Measurements from ENCODE around the gene ATM. TPM values are rescaled to one million over a fixed set of nuclear protein-coding genes. Genes with fewer than 3 reads are reported as not detected.

ATM gene
- total and polyA plus RNA-seq, 2 donors (not counting 3 experiments of a cell fraction or from before 2014, with no cell fraction given), result 11.8 to 49.7 TPM

DNA sequence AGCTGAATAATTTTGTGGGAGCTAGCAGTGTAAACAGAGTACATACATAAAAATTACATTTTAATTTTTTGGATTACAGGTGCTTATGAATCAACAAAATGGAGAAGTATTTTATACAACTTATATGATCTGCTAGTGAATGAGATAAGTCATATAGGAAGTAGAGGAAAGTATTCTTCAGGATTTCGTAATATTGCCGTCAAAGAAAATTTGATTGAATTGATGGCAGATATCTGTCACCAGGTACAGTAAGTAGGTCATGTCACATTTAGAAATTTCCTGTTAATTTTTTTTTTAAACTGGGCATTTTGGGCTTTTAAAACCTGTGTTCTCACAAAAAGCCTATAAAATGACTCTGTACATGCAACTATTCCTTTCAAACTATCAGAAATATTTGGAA, 24.0 kb downstream of the ATM start:
- FAIRE-seq, result no peak

More for the DNA sequence above, 24.0 kb downstream of the ATM start:
- ChIA-PET CTCF (no interaction called here), POLR2A (no interaction called here)
- Histone ChIP-seq H2AFZ (ENCODE audit: low read depth, low read length) (no peak overlapping the region), H3K9me3 (replicated peaks; ENCODE audit: control insufficient read depth, insufficient read depth, low read length) (no peaks in the 10 kb centered on the region), H3K9me1 (replicated peaks; ENCODE audit: control insufficient read depth, extremely low read depth, insufficient read depth, low read length) (no peaks in the 10 kb centered on the region), H4K20me1 (replicated peaks; ENCODE audit: control insufficient read depth, extremely low read depth, insufficient read depth, low read length) (no peaks in the 10 kb centered on the region), H3K4me3 (replicated peaks in 1 of 3; ENCODE audit: insufficient read depth in 1 of 3, low read depth in 1 of 3, low read length in 3 of 3) (no peak overlapping the region), H3K27ac (ENCODE audit: insufficient read depth, low read depth, low read length) (no peak overlapping the region), H3K27me3 (ENCODE audit: control insufficient read depth in 2 of 2, insufficient read depth in 2 of 2, low read length in 2 of 2) (no peaks in the 10 kb centered on the region), H3K79me2 (ENCODE audit: control insufficient read depth, insufficient read depth, low read length) (no peaks in the 10 kb centered on the region), H3K4me1 (ENCODE audit: control insufficient read depth, extremely low read depth, insufficient read depth, low read length) (no peaks in the 10 kb centered on the region), H3K9ac (replicated peaks; ENCODE audit: extremely low read depth, insufficient read depth, low read length) (no peak overlapping the region), H3K4me2 (ENCODE audit: insufficient read depth, low read length) (no peak overlapping the region), H3K36me3 (ENCODE audit: control insufficient read depth in 2 of 2, extremely low read depth in 1 of 2, insufficient read depth in 2 of 2, low read length in 2 of 2) (peaks cover 3% of the 10 kb centered on the region in 2 experiments)
- dilution Hi-C loops (cut with MboI; ENCODE audit: extremely low pct_ligation_motif_present, low sequenced_read_pairs) (no loop called here), intact Hi-C loops (cut with micrococcal nuclease) (no loop called here)
- TF ChIP-seq MYC (IDR thresholded peaks at IDR 0.05; ENCODE audit: low read depth, low read length) (no peak), POLR2AphosphoS5 (IDR thresholded peaks at IDR 0.05; ENCODE audit: insufficient read depth, low read depth, low read length) (no peak), GATA2 (IDR thresholded peaks at IDR 0.05; ENCODE audit: insufficient read depth, insufficient read length, low read depth, low read length) (no peak), MAX (IDR thresholded peaks at IDR 0.05; ENCODE audit: insufficient read depth, insufficient read length) (no peak), FOS (IDR thresholded peaks at IDR 0.05; ENCODE audit: borderline replicate concordance, insufficient read depth, low read length) (no peak), EZH2 (IDR thresholded peaks at IDR 0.05; ENCODE audit: borderline replicate concordance, low read depth, low read length, severe bottlenecking) (no peak), JUN (IDR thresholded peaks at IDR 0.05; ENCODE audit: borderline replicate concordance, insufficient read depth, insufficient read length, low read depth) (no peak), POLR2A (IDR thresholded peaks at IDR 0.05; ENCODE audit: low read depth, low read length) (no peak)
- TF ChIP-seq, protein P1, sequence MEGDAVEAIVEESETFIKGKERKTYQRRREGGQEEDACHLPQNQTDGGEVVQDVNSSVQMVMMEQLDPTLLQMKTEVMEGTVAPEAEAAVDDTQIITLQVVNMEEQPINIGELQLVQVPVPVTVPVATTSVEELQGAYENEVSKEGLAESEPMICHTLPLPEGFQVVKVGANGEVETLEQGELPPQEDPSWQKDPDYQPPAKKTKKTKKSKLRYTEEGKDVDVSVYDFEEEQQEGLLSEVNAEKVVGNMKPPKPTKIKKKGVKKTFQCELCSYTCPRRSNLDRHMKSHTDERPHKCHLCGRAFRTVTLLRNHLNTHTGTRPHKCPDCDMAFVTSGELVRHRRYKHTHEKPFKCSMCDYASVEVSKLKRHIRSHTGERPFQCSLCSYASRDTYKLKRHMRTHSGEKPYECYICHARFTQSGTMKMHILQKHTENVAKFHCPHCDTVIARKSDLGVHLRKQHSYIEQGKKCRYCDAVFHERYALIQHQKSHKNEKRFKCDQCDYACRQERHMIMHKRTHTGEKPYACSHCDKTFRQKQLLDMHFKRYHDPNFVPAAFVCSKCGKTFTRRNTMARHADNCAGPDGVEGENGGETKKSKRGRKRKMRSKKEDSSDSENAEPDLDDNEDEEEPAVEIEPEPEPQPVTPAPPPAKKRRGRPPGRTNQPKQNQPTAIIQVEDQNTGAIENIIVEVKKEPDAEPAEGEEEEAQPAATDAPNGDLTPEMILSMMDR (IDR thresholded peaks at IDR 0.05; ENCODE audit: extremely low read depth in 1 of 2, insufficient read depth in 1 of 2, low read depth in 1 of 2, low read length in 2 of 2), result no peak
- BruUV-seq (replicated peaks), result no TSS peak
- DNase-seq (ENCODE audit: low read depth, low spot score), result no peak
